Coronary artery (tissue), 2 donors: ENCODE data around the gene ABCG2.

Source experiments
- DNase-seq: peaks from one replicate; pipeline ENCODE4 v3.0.0-alpha.2; 2017; ENCODE audit warnings: low spot score
- H3K27ac ChIP-seq, 2 donors: fragments of 200-600 bp; sonication (generic); one replicate each; pipeline ENCODE4 v1.5.1; 2016 to 2019
- H3K4me3 ChIP-seq: fragments of 200-600 bp; sonication (generic); 2 replicates; pipeline ENCODE4 v1.5.1; 2016; ENCODE audit warnings: mild to moderate bottlenecking, moderate library complexity
- TF ChIP-seq, protein P1 (sequence below): fragments of 200-600 bp; sonication (generic); IDR thresholded peaks from one replicate; pipeline ENCODE4 v1.5.1; 2019; ENCODE audit warnings: antibody characterized with exemption

ABCG2 gene

DNA sequence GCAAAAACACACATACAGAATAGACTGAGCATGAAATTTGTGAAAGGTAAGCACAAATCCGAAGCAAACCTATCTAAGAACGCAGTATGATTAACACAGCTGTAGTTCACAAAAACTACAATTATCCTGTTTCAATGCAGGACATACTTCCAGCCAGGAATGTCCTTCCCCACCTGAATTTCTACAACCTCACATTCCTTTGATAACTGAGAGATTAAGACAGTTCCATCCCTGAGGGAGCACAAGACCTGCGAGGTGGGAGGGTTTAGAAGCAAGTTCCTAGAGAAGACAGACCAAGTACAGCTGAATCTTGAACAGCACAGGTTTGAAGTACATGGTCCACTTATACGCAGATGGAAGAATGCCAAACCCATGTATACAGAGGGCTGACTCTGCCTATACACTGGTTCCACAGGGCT is 10.6 kb downstream of the ABCG2 start:
- no peak for DNase-seq
- H3K4me3 ChIP-seq = no peak overlapping the region
- H3K27ac ChIP-seq = no peak overlapping the region
- TF ChIP-seq, protein P1, sequence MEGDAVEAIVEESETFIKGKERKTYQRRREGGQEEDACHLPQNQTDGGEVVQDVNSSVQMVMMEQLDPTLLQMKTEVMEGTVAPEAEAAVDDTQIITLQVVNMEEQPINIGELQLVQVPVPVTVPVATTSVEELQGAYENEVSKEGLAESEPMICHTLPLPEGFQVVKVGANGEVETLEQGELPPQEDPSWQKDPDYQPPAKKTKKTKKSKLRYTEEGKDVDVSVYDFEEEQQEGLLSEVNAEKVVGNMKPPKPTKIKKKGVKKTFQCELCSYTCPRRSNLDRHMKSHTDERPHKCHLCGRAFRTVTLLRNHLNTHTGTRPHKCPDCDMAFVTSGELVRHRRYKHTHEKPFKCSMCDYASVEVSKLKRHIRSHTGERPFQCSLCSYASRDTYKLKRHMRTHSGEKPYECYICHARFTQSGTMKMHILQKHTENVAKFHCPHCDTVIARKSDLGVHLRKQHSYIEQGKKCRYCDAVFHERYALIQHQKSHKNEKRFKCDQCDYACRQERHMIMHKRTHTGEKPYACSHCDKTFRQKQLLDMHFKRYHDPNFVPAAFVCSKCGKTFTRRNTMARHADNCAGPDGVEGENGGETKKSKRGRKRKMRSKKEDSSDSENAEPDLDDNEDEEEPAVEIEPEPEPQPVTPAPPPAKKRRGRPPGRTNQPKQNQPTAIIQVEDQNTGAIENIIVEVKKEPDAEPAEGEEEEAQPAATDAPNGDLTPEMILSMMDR = no peak

DNA sequence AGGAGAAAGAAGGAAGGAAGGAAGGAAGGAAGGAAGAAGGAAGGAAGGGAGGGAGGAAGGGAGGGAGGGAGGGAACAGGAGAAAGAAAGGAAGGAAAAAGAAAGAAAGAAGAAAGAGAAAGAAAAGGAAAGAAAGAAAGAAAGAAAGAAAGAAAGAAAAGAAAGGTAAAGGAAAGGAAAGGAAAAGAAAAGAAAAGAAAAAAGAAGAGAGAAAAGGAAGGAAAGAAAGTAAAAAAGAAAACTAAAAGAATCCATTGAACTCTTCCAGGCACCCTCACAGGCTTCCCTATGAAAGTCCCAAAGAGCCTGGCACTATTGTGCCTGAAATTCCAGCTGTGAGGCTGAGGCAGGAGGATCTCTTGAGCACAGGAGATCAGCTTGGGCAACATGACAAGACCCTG is 11.5 kb downstream of the ABCG2 start:
- no peak for DNase-seq
- no peak overlapping the region for H3K4me3 ChIP-seq
- H3K27ac ChIP-seq = no peak overlapping the region
- TF ChIP-seq, protein P1 = no peak

DNA sequence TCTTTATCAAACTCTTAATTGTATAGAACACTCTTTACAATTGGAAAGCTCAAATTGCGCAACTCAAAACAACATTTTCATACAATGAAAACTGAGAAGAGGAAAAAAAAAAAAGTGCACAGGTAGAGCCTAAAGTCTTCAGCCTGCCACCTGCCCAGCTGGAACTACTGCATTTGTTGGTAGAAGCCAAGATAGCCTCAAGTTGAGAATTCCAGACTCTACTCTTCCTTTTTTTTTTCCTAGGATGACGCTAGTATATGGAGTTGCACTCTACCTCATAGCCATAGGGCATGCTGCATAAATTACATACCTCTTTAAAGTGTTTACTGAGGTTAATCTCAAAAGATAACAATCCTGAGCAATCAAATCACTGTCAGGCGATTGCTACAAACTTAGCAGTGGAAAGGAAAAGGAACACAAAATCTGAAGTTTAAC is 13.6 kb downstream of the ABCG2 start:
- no peak for DNase-seq
- Histone ChIP-seq H3K4me3 (no peak overlapping the region), H3K27ac (no peak overlapping the region)
- TF ChIP-seq, protein P1 = no peak

DNA sequence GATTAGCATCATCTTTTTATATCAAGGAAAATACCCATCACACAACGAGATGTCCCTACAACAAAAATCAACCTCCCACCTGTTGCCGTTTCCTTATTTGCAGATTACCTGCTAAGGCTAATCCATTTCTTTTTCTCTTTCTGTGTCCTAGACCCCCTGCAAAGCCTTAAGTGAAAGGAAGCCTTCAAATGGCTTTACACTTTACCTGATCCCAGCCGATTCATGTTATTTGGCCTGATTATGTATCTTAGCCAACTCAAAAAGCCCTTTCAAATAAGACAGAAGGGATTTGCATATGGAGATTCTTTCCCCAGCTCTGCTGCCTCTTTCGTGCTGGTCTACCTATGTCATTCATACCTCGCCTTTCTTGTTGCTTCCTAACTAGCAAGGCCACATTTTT is 14.4 kb downstream of the ABCG2 start:
- no peak for DNase-seq
- H3K4me3 ChIP-seq = no peak overlapping the region
- TF ChIP-seq, protein P1 = no peak
- H3K27ac ChIP-seq = no peak overlapping the region

DNA sequence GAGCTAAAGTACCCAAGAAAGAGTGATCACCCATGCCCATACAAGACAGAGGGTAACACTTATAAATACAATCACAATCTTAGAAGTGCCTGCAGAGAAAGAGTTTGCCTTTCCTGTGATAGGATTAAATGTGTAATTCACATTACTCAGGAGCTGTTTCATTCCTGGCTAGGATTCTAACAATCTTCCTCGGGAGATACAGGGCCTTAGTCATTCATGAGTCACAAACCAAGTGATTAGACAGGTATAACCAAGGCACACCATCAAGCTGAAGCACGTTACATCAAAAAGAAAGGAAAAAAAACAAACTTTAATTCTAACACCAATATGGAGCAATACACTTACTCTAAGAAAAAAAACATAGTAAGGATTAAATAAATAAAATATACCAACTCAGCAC is 14.9 kb downstream of the ABCG2 start:
- Histone ChIP-seq H3K4me3 (no peak overlapping the region), H3K27ac (no peak overlapping the region)
- no peak for DNase-seq
- TF ChIP-seq, protein P1 = no peak

DNA sequence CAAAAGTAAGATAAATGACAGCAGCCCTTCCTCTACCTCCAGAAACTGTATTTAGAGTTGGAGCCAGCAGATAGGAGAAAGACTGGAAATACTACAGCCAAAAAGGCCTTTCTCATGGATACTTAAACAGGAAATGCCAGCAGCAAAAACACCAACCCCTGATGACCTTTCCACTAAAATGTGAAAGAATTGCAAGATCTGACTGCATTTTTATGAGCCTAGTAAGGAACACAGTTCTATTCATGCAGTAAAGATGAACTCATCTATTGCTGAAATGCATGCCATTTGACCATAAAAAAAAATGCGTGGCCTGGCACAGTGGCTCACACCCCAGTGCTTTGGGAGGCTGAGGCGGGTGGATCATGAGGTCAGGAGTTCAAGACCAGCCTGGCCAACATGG is 19.9 kb downstream of the ABCG2 start:
- TF ChIP-seq, protein P1 = no peak
- H3K27ac ChIP-seq = no peak overlapping the region
- DNase-seq = no peak
- no peak overlapping the region for H3K4me3 ChIP-seq

DNA sequence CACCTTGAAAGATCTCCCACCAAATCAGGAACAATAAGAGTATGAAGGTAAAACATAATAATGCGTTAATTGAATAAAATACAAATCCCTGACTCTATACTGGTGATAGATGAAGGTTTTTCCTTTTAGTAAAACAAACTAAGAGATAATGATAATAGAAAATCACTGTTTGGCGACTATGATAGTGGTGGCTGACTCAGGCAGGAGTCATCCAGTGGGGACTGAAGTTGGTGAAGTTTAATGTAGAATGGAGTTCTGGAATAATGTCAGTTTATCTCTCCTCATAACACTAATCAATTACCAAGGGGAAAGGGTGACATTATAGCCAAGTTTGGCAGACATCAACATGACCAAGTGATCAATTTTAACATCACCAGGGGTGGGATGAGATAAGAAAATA is 21.3 kb downstream of the ABCG2 start:
- TF ChIP-seq, protein P1 = no peak

More for the DNA sequence above, 21.3 kb downstream of the ABCG2 start:
- H3K27ac ChIP-seq = no peak overlapping the region
- no peak overlapping the region for H3K4me3 ChIP-seq
- DNase-seq = no peak
